D721Med (cell line): ENCODE results near the gene JMJD1C.

Experiments
- DNase-seq: peaks from one replicate; pipeline ENCODE4 v3.0.0; 2011; ENCODE audit warnings: low spot score; ENCODE audit not compliant: insufficient read length
- FAIRE-seq: peaks from 2 replicates; lab custom pipeline; 2011; peaks lifted over from hg19 to GRCh38; lab: Jason Lieb, UNC
- CTCF ChIP-seq: IDR thresholded peaks from 2 replicates; pipeline ENCODE4 v1.5.1; 2012; ENCODE audit warnings: mild to moderate bottlenecking, control low read depth; ENCODE audit not compliant: insufficient read depth; ENCODE audit errors: missing control alignments

JMJD1C gene

GRCh38 chr10:63375458-63375857, 90.3 kb downstream of the JMJD1C start:
- DNase-seq (no peak), FAIRE-seq (no peak)
- no peak for TF ChIP-seq CTCF

GRCh38 chr10:63374991-63375390, 90.8 kb downstream of the JMJD1C start:
- TF ChIP-seq CTCF: no peak
- no peak for DNase-seq
- FAIRE-seq: no peak

- FAIRE-seq: no peak
- no peak for TF ChIP-seq CTCF
- no peak for DNase-seq
Measured at GRCh38 chr10:63373176-63373575, 92.6 kb downstream of the JMJD1C start.

GRCh38 chr10:63369711-63370110, 96.1 kb downstream of the JMJD1C start:
- DNase-seq (no peak), FAIRE-seq (no peak)
- TF ChIP-seq CTCF: no peak

- FAIRE-seq: no peak
- no peak for DNase-seq
- no peak for TF ChIP-seq CTCF
Measured at GRCh38 chr10:63368365-63368764, 97.4 kb downstream of the JMJD1C start.

- FAIRE-seq (no peak), DNase-seq (no peak)
- TF ChIP-seq CTCF: no peak
Measured at GRCh38 chr10:63366933-63367332, 98.8 kb downstream of the JMJD1C start.

GRCh38 chr10:63365976-63366765, 99.6 kb downstream of the JMJD1C start:
- DNase-seq (no peak), FAIRE-seq (no peak)
- no peak for TF ChIP-seq CTCF
